Stimulated activated CD8-positive, alpha-beta memory T cell treated with anti-CD3 and anti-CD28 coated beads, Interleukin-12 subunit alpha, Interleukin-12 subunit beta, amount 100 ng/mL, for 24 hours (primary cell): ENCODE results near the gene FLCN.

Source experiments
- DNase-seq: peaks from one replicate; pipeline ENCODE4 v3.0.0-alpha.2; 2020; ENCODE audit errors: extremely low read depth

FLCN gene

DNA sequence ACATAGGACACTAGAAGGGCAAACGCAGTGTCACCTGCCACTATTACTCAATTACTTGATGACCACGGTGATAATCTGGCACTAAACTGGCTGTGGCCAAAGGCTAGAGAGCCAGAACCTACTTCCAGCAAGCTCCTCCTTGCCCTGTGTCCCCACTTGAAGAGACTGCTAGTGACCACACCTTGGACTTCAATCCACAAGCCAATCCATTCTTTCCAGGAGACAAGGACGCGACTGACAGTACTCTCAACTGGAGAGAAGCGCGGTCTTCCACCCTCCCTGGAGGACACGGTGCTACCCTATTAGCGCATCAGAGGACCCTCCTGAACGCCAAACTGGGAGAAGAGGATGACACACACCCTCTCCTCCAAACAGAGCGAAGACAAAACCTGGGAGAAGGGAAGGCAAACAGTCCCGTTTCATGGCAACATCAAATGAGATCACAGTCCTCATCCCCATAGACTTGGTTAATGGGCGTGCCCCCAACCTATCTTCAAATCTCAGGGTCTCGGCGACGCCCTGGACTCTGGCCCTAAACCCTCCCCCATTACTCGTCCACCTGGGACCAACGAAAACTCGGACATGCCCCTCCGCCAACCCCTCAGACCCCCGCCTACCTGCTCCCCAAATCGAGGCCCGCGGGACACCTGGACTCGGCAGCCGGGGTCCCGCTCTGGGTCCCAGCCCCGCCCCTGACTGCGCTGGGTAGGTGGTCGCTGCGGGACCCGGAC lies 508 bp downstream of the FLCN start:
- no peak for DNase-seq

DNA sequence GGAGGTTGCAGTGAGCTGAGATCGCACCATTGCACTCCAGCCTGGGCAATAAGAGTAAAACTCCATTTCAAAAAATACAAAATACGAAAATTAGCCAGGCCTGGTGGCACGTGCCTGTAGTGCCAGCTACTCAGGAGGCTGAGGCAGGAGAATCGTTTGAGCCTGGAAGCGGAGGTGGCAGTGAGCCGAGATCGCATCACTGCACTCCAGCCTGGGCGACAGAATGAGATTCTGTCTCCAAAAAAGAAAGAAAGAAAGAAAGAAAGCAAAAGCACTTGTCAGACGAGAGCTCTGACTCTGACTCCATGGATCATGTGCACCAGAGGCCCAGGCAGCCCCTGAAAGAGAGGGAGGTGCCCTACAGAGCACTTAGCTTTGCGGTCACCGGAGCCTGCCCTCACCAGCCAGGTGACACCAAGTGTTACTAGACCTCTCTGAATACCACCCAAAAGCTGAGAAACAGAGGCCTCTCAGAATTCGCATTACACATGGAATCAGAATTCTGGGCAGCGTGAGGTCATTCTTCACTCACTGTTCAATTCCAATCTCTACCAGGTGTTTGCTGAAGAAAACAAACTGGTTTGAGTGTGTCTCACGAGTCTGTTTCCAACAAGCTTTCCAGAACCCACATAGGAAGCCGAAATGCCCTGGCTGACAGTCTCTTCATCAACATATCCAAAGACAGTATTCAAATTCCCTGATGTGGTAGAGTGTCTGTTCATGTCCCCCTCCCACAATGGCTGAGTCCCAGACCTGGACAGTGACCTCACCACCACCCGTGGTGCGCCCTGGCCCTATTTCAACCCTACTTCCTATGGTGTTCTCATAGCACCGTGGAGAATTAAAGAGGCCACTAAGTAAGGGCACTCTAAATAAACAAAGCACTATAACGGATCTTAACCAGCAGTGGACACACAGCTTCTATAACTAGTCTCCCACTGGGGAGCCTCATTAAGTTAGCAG lies 1.5 kb downstream of the FLCN start:
- no peak for DNase-seq

- DNase-seq = no peak
Observed at GRCh38 chr17:17232303-17232621, 4.7 kb downstream of the FLCN start.

DNA sequence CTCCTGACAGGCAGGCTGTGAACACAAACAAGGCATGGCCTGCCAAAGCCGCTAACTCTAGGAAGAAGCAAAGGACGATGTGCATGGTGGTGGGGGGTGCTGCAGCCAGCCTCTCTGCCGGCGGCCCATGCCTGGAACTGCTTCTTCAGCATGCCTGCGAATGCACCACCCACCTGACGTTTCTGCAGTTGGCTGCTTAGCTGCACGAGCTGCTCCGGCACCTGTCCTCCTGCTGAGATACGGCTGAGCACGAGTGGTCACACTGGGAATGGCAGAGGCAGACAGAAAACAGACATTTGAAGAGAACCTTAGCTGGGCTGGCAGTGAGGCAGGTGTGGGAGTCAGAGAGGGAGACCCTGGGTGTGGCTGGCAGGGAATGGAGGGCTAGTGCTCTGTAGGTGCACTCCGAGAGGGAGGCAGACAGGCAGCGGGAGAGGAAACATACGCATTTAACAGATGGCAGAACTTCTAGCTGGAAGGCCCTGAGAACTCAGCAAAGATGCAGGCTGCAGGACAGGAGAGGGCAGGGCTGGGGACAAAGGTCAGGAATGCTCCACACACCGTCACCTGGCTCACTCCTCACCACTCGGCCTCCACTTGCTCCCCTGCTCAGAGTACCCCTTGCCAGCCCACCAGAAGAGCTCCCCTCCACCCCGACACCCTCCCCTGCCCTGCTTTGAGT lies 5.2 kb downstream of the FLCN start:
- no peak for DNase-seq

DNA sequence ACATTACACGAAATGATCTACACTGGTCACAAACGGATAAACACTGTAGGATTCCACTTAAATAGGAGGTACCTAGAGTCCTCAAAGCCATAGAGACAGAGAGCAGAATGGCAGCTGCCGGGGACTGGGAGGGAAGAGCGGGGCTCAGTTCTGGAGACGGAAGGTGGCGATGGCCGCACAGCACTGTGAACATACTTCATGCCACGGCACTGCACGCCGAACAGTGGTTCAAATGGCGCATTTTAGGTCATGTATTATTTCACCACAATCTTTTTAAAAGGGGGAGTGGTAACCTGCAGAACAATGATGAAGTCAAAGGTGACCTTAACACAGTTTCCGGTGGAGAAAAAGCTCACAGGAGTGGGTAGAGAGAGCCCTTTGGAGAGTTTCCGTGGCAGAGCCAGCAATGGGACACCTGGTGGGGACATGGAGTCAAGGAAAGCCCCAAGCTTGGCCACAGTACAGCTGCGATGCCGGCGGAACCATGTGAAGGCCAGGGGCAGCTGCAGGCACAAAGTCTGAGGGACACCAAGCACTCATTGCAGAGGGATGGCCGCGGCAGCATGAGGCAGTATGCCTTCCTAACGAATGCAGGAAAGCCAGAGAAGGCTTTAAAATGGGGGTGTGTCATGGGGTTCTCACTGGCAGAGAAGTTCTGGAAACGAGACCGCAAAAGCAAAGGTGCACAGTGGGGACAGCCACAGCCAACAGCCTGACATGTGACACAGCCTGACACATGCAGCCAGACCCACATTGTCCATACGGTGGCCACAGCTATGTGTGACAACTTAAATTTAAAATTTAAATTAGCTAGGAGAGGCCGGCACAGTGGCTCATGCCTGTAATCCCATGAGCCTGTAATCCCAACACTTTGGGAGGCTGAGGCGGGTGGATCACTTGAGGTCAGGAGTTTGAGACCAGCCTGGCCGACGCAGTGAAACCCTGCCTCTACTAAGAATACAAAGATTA lies 7.3 kb downstream of the FLCN start:
- DNase-seq = no peak

- DNase-seq = no peak
Observed at GRCh38 chr17:17228521-17229279, 8.3 kb downstream of the FLCN start.

DNA sequence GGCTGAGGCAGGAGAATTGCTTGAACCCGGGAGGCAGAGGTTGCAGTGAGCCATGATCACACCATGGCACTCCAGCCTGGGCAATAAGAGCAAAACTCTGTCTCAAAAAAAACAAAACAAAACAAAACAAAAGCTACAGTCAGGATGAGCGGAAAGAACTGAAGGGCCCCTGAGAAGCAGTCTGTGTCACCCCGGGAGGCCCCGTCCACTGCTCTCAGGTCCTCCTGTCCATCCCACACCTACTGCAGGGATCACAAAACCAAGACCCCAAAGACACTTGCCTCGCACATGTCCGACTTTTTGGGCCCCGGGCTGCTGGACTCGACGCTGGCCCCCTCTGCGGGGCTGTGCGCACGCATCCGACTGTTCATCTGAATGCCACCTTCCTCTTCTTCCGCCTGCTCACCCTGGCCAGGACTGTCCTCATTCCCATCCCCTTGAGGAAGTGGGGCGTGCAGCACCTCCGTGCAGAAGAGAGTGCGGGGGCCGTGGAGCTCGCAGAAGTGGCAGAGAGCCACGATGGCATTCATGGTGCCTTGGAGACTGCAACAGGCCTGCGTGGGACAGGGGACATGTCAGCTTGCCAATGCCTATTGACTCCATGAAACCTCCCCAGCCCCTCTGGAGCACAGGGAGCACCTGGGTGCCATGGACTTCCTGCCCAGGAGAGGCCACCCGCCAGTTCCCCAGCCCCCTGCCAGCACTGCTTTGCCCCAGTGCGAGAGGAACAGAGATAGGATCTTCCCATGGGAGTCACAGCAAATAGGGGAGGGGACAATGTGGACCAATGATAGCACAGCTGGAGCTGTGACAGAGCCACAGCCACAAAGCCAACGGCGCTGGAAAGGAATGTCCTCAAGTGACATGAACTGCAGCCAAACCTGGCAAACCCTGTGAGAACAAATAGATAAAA lies 9.1 kb downstream of the FLCN start:
- no peak for DNase-seq

- no peak for DNase-seq
Observed at GRCh38 chr17:17226451-17227265, 10.3 kb downstream of the FLCN start.

DNA sequence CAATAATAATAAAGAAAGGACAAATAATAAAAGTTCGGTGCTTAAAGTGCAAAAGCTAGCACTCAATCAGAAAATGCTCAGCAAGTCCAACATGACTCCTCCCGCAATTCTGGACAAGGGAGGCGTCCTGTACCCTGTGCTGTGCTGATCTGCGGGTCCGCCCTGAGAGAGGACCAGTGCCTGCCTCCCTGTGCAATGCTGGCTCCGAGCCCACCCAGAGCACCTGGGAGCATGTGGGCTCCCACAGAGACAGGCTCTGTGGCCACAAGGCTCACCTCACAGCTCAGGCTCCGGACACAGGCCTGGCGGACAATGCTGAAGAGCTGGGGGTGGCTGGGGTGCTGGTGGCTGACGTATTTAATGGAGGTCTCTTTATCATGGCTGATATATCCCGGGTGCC lies 11.1 kb downstream of the FLCN start:
- no peak for DNase-seq

DNA sequence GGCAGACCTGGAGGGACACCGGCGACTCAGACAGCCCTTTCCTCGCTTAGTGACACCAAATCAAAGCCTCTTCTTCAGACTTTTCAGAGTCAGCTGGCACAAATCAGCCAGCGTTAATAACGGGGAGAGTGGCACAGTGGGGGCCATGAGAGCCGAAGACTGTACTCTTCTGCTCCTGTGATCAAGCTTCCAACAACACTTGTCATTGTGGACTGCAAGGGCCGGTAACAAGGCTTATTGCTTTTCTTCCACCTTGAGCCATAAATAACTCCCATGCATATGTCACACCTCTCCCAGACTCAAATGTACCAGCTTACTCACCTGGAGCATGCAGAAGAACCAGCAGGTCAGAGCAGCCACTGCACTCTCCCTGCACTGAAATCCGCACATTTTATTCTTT lies 12.8 kb downstream of the FLCN start:
- no peak for DNase-seq

DNA sequence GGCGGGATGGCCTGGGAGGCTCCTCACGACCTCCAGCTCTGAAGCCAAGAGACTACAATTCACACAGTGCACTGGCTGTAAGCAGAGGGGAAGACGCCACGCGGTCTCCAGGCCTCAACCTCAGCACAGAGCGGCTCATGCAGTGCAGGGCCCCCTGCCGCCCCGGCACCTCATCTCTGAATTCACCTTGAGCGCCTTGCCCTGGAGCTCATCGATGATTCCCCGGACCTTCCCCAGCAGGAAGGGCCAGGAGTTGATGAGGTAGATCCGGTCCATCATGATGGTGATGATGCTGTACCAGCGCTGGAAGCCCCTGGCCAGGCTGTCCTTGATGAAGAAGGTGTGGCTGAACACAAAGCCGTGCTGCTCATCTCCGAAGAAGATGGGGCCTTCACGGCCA lies 13.2 kb downstream of the FLCN start:
- DNase-seq = no peak

GRCh38 chr17:17221329-17221728 lies 15.6 kb downstream of the FLCN start:
- DNase-seq = no peak

- no peak for DNase-seq
Observed at GRCh38 chr17:17220529-17220928, 16.4 kb downstream of the FLCN start.

DNA sequence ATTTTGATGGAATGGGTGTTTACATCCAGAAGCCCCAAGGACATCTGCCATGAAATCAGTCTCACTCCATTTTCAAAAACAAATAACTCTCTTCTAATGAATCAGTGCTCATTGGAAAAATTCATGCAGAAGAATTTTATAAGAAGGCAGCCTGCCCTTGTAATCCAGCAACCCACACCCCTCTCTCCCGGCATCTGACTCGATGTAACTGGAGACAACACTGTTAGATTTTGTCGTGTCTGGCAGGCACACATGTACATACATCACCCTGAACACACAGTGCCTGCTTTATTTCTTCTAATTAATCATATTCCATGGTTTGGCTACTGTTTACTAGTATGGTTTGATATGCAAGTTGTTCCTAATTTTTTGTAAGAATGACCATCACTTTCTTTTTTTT lies 19.0 kb downstream of the FLCN start:
- DNase-seq = no peak

DNA sequence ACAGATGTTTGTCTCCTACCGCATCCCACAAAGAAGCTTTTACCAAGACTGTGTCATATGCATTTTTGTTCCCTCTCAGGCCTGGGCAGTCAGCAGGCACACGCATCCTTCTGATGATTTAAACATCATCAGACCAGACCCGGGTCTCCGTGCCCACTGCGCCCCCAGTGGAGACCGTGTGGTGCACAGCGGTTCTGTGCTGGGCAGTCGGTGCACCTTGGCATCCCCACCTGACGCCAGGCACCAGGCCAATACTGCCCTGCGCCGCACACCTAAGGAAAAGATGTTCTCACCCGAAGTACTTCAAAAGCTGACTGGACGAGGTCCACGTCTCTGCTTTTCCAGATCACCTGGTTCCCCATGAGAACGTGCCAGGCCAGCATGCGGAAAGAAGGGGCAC lies 20.2 kb downstream of the FLCN start:
- no peak for DNase-seq

DNA sequence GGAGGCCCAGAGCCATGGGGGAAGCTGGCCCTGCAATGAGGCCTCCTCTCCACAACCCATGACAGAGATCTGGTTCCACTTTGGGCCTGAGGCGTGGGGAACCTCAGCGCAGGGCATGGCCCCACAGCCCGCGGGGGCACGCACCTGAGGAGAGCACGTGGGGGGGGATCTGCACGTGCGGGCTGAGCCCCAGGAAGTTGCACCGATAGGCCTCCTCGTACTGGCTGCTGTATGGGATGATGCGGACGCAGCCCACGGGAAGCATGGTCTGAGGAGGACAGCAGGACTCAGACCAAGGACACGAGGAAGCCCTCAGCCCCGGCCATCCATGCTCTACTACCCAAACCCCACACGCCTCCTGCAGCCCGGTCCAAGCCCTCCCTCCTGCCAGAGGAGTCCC lies 20.7 kb downstream of the FLCN start:
- DNase-seq = no peak

DNA sequence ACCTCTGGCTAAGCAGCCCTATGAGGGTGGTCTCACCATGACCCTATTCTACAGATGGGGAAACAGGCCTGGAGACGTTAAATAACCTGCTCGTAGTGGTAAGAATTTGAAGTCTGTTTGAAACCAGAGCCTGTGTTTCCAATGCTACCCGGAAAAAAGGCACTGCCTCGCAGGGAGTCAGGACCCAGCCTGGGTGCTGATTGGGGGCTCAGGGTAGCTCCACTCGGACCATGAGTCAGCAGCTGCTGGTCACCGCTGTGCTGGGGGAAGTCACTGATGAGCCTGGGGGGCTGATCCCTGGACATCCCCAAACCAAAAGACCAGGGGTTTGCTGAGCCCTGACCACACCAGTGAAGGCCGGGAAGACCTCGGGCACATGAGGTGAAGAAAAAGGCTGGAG lies 21.4 kb downstream of the FLCN start:
- no peak for DNase-seq

DNA sequence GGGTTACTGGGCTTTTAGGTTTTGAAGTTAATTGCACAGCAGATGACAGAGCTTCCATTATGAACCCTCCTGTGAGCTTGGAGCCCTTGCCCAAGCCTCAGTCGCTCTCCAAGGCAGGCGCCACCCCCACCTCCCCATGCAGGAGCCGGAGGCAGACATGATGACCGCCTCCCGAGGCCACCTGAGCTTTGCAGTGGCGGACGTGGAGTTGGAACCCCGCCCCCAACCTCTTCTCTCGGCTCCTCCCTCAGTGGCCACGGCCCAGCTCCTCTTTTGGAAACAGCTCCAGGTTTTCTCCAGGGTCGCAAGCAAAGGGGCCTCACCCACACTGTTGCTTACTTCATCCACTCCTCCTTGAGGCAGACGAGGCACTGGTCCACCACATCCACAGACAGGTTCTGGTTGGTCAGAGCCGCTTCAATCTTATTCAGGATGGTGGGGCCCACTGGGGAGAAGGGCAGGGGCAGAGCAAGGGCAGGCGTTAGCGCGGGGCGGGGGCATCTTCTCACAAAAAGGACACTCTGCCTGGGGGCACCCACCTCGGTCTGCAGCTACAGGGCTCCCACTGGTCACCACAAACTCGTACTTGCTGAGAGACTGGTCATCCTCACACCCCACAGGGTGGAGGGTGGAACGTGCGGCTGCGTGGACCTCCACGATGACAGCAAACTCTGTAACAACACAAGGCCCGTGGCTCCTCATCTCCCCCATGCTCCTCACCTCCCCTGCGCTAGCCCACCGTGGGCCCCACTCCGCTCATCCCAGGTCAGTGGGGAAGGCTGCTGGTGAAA lies 22.1 kb downstream of the FLCN start:
- DNase-seq = no peak
